Renal cortex interstitium (tissue), 11 donors: ENCODE data around the gene SMOC2. TPM values are rescaled to one million over a fixed set of nuclear protein-coding genes. Genes with fewer than 3 reads are reported as not detected.
"Not testable (repeated sequence)": the region's sequence is repeated elsewhere in the genome, so short reads cannot be mapped to it uniquely, and the experiment has no call there.

Experiments used
- DNase-seq, 11 donors: peaks; one replicate each; pipeline ENCODE4 v3.0.0-alpha.2; 2013; ENCODE audit warnings: low read depth in 9 of 11, low spot score in 4 of 11; ENCODE audit errors: extremely low read depth in 1 of 11
- polyA plus RNA-seq, 3 donors: library from polyadenylated mRNA; unstranded; fragments of 120-200 nt; gene quantifications; one replicate each; pipeline ENCODE4 v1.2.1, GENCODE V29; 2013; ENCODE audit not compliant: insufficient read length in 3 of 3

Gene SMOC2
- polyA plus RNA-seq, 3 donors = 22.2 to 33.1 (median 28.5) TPM

- no peak for DNase-seq
Observed at GRCh38 chr6:168527451-168528210, 86.6 kb downstream of the SMOC2 start.

GRCh38 chr6:168528474-168529095 is 87.6 kb downstream of the SMOC2 start:
- DNase-seq = no peak

GRCh38 chr6:168529214-168529613 is 88.2 kb downstream of the SMOC2 start:
- DNase-seq = no peak

DNA sequence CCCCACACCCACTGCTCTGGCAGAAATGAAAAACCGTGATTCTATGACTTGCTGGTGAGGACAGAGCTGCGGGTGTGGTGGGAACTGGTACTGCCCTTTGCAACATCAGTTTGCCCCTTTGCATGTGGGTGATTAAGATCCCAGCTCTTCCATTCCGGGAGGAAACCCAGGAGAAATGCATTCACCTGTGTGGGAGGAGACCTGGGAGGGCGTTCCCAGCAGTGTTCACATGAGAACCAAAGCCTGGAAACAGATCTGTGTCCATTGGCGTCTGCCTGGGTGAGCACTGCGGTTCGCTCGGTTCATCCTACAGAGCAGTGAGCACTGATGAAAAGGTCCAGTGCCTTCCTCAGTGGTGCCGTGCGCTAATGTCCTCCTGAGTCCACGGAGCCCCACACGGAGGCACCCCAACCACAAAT is 89.7 kb downstream of the SMOC2 start:
- no peak for DNase-seq

DNA sequence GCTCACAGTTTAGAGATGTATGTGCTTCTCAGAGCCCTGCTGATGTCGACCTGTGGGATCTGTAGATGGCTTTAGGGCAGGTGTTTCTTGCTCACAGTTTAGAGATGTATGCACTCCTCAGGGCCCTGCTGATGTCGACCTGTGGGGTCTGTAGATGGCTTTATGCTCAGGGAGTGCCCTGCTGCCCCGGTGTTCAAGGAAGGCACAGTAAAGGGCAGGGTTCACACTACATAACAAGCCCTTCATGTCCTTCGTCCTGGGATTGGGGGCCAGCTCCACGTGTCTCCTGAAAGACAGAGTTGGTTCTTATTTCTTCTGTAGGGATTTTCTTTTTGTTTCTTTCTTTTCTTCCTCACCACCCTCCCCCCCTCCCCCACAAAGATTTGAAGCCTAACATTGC is 91.1 kb downstream of the SMOC2 start:
- DNase-seq = no peak

- no peak for DNase-seq
Observed at GRCh38 chr6:168533414-168533813, 92.4 kb downstream of the SMOC2 start.

GRCh38 chr6:168534265-168534664 is 93.3 kb downstream of the SMOC2 start:
- no peak for DNase-seq

DNA sequence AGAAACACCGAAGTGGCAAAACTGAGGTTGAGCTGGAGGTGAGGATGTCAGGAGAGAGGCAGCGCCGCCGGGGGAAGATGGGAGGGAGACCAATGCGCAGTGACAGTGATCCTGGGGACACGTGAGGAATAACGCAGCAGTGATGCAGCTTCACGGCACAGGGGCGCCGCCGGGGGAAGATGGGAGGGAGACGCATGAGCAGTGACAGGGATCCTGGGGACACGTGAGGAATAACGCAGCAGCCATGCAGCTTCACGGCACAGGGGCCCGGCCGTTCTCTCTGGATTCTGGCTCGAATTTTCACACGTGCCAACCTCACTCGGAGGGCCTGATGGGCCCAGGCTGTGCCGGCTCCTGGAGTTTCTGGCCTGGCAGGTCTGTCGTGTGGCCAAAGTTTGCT is 94.7 kb downstream of the SMOC2 start:
- DNase-seq = no peak

DNA sequence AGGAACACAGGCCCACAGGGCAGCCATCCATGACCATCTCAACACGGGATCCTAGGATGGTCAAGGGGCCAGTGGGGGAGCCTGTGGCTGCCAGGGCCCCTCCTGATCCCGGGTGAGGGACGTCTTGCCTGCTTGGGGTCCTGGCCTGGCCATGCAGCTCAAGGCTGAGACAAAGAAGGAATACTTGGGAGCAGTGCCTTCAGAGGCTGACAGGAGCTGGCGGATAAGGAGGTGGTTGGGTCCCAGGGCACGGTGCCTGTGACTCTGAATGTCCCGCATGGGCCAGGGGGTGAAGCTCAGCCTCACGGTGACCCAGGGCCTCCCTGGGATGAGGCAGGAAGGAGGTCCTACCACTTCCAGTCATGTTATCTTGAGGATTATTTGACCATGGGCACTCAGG is 95.2 kb downstream of the SMOC2 start:
- no peak for DNase-seq

DNA sequence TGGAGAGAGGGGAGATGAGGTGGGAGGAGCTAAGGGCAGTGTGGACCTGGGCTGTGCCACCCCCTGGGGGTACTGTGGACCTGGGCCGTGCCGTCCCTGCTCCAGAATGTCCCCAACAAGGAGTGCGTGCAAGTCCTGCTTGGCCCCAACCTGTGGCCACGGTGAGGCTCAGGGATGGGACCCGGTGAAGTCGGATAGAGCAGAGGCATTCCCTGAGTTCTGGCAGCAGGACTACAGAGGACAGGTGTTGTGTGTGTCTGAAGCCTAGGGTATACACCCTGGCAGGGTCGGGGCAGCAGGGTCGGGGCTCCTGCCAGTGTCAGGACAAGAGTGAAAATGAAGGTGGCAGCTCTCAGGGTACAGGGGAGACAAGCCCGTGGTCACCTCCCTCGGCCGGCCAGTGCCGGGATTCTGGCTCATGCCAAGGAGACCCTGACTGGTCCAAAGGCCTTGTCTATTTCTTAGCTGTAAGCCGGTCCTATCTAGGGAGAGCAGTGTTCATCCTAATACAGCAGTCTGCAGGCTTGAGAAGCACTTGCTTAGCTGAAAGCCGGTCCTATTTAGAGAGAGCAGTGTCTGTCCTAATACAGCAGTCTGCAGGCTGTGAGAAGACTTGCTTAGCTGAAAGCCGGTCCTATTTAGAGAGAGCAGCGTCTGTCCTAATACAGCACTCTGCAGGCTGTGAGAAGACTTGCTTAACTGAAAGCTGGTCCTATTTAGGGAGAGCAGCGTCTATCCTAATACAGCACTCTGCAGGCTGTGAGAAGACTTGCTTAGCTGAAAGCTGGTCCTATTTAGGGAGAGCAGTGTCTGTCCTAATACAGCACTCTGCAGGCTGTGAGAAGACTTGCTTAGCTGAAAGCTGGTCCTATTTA is 95.9 kb downstream of the SMOC2 start:
- no peak for DNase-seq

DNA sequence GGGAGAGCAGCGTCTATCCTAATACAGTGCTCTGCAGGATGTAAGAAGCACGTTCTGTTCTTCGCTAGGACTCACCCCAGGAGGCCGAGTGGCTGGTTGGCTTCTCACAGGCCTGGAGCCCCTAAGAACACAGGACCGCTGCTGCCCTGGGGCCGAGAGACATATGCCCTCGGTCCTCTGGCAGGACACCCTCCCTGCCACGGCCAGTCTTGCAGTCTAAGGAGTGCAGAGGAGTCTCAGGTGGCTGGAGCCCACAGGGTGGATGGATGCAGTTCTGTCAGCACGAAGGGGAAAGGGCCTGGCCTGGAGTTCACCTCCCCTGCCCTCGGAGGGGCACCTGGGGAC is 96.5 kb downstream of the SMOC2 start:
- DNase-seq = no peak

- DNase-seq = not testable (repeated sequence)
Observed at GRCh38 chr6:168538188-168538891, 97.4 kb downstream of the SMOC2 start.

- DNase-seq = no peak
Observed at GRCh38 chr6:168538892-168539811, 98.2 kb downstream of the SMOC2 start.

DNA sequence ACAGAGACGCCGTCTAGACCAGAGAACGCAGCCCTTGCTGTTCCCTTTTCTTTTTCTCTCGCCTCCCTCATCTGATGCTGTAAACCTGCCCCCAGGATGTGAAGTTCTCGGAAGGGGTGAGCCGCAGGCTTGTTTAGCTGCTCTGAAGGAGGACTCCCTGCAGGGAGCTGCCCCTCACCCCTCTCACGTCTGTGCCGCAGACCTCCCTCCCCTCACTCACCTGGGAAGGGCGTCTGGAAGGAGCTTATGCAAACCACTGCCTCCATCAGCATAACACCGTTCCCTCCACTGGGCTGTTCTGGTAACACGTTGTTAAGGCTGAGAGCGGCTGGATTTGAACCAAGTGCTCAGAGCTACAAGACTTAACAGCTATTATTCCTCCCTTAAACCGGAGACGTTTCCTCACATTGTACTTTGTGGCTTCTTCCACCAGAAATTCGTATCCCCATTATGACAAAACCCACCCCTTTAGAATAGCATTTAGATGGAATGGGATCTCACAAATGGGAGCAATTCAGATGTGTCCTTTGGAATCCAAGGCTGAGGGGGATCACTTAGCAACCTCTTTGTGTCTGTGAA is 99.8 kb downstream of the SMOC2 start:
- no peak for DNase-seq

- DNase-seq = no peak
Observed at GRCh38 chr6:168541307-168541706, 100.3 kb downstream of the SMOC2 start.

GRCh38 chr6:168542301-168542700 is 101.3 kb downstream of the SMOC2 start:
- DNase-seq = no peak

GRCh38 chr6:168545428-168545827 is 104.4 kb downstream of the SMOC2 start:
- no peak for DNase-seq

- DNase-seq = no peak
Observed at GRCh38 chr6:168546151-168546550, 105.2 kb downstream of the SMOC2 start.
